Dermis microvascular lymphatic vessel endothelial cell (primary cell): Measurements from ENCODE around the gene MTNR1A. TPM values are rescaled to one million over a fixed set of nuclear protein-coding genes. Genes with fewer than 3 reads are reported as not detected.
A peak's percentile ranks its signal among the peaks of the same experiment; 100 is the strongest.

ENCODE experiments used
- DNase-seq, 2 donors: peaks; one replicate each; pipeline versions ENCODE4 v3.0.0 to v3.0.0-alpha.2; 2010; ENCODE audit warnings: low read depth in 2 of 2
- total RNA-seq: library from RNA; depleted of rRNA; stranded (reverse); fragments of >200 nt; gene quantifications from 2 replicates; pipeline ENCODE4 v1.2.1, GENCODE V29; 2014

MTNR1A gene
- total RNA-seq: not detected in 2 replicates

- DNase-seq: no peak
Observed at GRCh38 chr4:186554914-186555827, at the start of gene MTNR1A. MTNR1A (minus strand) TSS chr4:186555567; CDS start chr4:186555365, 202 bp downstream.

DNA sequence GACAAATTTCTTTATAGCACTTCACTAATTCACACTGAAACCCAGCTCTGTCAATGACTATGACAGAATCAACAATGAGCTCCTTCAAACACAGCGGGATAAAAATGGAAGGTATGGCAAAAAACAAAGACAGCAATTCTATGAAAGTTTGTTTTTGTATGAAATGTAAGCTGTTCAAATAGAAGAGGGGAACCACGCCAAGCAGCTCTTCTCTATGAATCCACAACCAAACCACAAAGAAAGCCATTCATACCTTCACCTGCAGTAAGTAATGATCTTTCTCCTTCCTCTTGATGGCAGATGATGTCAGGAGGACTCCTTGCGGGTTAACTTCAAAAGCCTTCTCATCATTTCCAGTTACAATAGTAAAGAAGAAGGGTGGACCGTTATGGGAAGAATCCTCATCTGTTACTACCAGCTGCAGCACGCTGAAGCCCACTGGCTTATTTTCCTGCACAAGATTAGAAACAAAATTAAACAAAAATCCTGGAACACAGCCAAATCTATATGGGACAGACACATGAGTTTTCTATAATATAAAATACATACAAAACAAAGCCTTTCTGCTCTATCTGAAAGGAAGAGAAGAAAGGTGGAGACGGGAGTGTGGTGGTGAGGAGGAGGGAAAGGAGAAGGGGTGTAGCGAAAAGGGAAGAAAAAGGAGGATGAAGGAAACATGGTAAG lies 48.9 kb upstream of the MTNR1A start:
- DNase-seq: no peak

DNA sequence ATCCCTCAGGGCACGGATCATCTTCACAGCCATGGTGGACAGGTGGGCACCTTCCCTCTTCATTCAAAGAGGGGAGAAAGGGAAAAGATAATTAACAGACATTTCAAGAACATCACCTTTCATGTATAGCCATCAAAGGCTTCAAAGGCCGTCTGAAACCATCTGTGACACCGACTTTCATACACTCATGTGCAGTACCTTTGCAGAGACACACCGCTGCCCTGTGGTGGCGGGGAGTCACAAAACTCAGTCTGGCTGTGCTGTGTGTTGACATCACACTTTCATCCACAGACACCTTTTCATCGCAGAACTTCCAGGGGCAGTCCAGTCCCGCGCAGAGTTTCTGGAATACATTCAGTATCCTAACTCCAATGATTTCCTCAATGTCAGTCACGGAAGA lies 47.6 kb upstream of the MTNR1A start:
- DNase-seq: no peak

GRCh38 chr4:186599483-186599882 lies 44.1 kb upstream of the MTNR1A start:
- no peak for DNase-seq

DNA sequence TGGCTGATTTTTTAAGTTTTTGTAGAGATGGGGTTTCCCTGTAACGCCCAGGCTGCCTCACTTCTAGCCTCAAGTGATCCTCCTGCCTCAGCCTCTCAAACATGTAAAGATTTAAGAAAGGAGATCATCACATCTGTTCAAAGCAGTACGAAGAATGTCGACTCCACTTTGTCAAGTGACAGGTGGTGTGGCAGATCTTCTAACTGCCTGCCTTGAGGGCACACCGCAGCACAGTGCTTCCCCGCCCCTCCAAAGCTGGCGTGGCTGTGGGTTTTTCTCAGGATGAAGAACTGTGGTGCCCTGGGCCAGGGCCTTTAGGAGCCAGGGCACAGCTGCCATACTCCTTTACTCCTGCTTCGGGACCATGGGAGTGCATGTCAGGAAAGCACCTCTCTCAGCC lies 43.3 kb upstream of the MTNR1A start:
- DNase-seq: no peak

- no peak for DNase-seq
Observed at GRCh38 chr4:186596850-186597390, 41.6 kb upstream of the MTNR1A start.

DNA sequence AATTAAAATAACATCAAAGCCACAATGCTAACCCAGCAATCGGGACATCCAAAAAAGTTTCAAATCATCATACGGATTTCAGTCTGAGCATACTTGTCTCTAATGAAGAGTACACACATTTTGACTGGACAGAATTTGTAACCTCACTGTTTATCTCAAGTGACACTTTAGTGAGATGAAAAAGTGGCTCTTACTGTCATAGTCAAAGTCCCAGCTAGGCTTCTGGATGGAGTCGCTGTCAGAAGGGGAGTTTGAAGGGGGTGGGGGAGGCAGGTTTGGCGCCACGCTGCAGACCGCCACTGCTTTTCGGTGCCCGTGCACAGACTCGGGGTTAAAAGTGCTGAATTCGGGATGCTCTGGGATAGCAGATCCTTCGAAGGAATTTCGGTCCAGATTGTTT lies 41.0 kb upstream of the MTNR1A start:
- no peak for DNase-seq

DNA sequence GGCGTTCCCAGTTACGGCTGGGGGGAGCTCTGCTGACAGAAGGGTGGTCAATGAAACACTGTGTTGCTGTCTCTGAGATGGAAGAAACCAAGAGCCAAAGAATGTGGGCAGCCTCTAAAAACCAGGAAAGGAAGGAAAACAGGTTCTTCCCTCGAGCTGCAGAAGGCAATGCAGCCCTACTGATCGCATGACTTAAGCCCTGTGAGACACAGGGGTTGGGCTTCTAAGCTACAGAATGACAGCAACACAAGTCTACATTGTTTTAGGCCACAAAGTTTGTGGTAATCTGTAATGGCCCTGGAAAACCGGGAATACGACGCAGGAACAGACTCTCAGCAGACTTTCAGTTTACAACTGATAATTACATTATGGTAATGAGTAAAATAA lies 38.2 kb upstream of the MTNR1A start:
- no peak for DNase-seq

DNA sequence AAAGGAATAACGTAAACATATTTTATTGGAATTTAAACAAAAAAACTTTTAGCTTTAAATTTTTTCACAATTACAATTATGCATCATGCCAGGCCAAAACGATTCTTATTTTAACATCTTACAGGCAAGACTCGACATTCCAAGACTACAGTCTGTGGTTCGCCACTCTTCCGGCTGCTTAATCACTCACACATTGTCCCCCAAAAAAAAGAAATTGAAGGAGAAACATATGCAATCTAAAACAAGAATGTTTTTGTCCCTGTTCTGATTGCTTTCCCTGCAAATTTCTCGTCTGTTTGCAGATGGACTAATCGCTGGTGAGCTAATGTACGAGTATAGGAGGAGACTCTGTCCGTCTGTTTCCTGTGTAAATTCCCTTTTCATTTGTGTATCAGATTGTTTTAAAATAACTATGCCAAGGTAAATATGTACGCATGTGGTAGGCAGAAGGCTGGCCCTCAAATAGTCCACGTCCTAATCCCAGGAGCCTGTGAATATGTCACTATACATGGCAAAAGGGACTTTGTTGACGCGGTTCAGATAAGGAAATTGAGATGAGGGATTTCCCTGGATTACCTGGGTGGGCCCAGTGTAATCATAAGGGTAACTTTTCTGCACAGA lies 37.7 kb upstream of the MTNR1A start:
- no peak for DNase-seq

- no peak for DNase-seq
Observed at GRCh38 chr4:186592445-186592844, 37.1 kb upstream of the MTNR1A start.

- DNase-seq: no peak
Observed at GRCh38 chr4:186591651-186592050, 36.3 kb upstream of the MTNR1A start.

GRCh38 chr4:186588503-186588902 lies 33.1 kb upstream of the MTNR1A start:
- DNase-seq: no peak

- DNase-seq: peak; percentile 28 to 52
Observed at GRCh38 chr4:186587416-186588018, 32.1 kb upstream of the MTNR1A start.

DNA sequence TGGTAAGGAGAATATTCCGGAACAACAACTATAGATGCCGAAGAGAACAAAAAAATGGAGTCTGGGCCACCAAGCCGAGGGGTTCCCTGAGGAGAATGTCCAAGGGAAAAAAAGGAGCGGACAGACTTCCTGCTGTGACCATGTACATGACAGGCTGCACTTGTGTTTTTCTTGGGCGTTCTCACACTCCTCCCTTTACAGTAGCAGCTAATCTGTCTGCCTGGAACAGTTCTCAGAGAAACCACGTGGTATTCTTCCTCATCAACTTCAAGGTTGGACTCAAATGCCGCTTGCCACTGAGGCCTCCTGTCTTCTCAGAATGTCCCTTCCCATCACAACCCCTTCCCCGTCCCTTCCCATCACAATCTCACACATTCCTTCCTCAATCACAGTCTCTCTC lies 30.8 kb upstream of the MTNR1A start:
- no peak for DNase-seq

DNA sequence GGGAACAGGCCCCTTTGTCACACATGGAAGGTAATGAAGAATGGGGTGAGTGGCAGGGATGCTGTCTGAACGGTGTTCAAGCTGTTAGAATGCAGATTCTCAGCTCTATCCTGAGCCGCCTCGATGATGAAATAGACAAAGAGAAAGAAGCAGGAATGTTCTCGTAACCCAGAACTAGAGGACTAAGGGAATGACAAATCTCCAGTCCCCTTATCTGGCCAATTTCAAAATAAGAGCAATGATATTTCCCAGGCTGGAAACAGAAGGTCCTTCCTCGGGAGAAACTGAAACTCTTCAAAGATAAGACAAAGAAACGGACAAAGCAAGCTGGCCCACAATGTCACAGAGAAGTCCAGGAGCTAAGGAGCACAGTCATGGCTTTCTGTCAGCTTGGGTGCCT lies 29.5 kb upstream of the MTNR1A start:
- no peak for DNase-seq

DNA sequence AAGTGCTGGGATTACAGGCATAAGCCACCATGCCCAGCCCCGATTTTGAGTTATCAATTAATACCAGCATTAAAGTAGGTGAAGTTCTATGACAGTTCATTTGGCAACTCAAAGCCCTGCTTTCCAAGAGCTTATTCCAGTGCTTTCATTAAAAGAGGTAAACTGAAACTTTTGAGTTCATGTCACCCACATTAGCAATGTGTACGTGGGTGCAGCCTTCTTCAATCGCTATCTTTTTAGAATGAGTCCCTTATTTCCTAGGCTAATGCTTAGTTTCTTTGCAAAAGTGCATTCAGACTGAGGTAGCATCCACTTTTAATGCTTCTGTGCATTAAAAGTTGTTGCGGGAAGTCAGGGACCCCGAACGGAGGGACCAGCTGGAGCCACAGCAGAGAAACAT lies 26.1 kb upstream of the MTNR1A start:
- DNase-seq: no peak

DNA sequence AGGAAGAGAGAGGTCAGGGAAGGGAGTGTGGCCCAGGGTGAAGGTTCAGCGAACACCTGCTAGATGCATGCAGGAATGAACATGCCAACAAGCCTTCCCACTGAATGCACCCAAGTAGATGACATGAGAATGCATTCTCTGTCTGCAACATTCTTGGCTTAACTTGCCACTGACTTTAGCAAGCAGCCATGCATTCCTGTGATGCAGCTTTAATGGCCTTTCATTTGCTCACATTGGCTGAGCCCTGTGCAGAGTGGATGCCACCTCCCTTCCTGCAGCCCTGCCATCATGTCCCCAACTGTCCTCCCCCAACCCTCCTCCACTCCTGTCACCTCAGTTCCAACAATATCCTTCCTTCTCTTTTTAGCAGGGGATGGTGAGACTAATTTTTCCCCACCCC lies 25.3 kb upstream of the MTNR1A start:
- DNase-seq: no peak

DNA sequence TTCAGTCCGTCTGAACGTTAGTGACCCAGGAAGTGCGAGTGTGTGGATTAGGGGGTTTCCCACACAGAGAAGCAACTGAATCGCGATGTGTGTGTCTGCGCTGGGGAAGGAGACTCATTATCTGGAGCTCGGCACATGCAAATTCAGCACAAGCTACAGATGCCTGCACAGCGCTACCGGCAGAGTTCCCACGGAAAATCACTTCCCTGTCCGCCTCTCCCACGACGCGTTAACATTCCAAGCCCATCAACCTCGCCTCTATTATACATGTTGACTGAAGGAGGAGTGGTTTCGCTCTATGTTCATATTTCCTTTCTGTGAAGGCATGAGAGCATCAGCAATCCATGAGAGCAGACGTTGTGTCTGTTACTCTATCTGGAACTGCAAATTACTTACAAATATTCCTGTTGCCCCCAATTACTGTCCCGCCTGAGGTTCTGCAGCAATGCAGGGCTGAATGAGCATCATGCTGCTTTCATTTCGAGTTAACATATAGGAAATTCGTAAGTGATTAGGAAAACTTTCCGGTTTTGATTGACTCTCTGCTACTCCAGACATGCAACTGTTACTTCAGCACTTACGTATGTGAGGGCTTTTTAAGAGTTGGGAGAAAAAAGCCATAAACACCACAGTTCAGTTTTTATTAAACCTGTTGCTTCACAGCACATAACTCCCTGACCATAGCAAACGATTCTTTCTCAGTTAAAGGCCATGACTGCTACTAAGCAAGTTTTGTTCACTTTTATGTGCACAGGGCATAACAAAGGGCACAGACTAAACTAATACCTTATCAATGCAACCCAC lies 15.0 kb upstream of the MTNR1A start:
- DNase-seq: no peak

- DNase-seq: no peak
Observed at GRCh38 chr4:186569533-186570192, 14.3 kb upstream of the MTNR1A start.

- DNase-seq: no peak
Observed at GRCh38 chr4:186566068-186566467, 10.7 kb upstream of the MTNR1A start.
